ENCODE measurements around the gene NDUFS1.
"Not testable (repeated sequence)": the region's sequence is repeated elsewhere in the genome, so short reads cannot be mapped to it uniquely, and the experiment has no call there.

NDUFS1 gene

GRCh38 chr2:206145665-206146064 is 13.6 kb downstream of the NDUFS1 start:
- Histone ChIP-seq H3K4me3 (ENCODE audit: low read depth in 1 of 2, low read length in 1 of 2) (no peak overlapping the region), H3K9me3 (no peaks in the 10 kb centered on the region), H3K27ac (no peak overlapping the region), H3K4me1 (ENCODE audit: control insufficient read depth in 1 of 2, insufficient read depth in 1 of 2, low read depth in 1 of 2, low read length in 1 of 2) (no peaks in the 10 kb centered on the region), H3K27me3 (no peaks in the 10 kb centered on the region), H3K36me3 (peaks cover 92% of the 10 kb centered on the region)
- TF ChIP-seq CTCF (IDR thresholded peaks at IDR 0.05): no peak

GRCh38 chr2:206144383-206144782 is 14.9 kb downstream of the NDUFS1 start:
- peaks cover 97% of the 10 kb centered on the region for H3K36me3 ChIP-seq
- H3K4me1 ChIP-seq (ENCODE audit: control insufficient read depth in 1 of 2, insufficient read depth in 1 of 2, low read depth in 1 of 2, low read length in 1 of 2): no peaks in the 10 kb centered on the region
- no peaks in the 10 kb centered on the region for H3K9me3 ChIP-seq
- no peak for TF ChIP-seq CTCF (IDR thresholded peaks at IDR 0.05)
- no peak overlapping the region for H3K4me3 ChIP-seq (ENCODE audit: low read depth in 1 of 2, low read length in 1 of 2)
- no peak overlapping the region for H3K27ac ChIP-seq
- H3K27me3 ChIP-seq: no peaks in the 10 kb centered on the region

GRCh38 chr2:206143451-206143850 is 15.8 kb downstream of the NDUFS1 start:
- Histone ChIP-seq H3K27me3 (no peaks in the 10 kb centered on the region), H3K36me3 (peaks cover 96% of the 10 kb centered on the region), H3K4me1 (ENCODE audit: control insufficient read depth in 1 of 2, insufficient read depth in 1 of 2, low read depth in 1 of 2, low read length in 1 of 2) (no peaks in the 10 kb centered on the region), H3K4me3 (ENCODE audit: low read depth in 1 of 2, low read length in 1 of 2) (no peak overlapping the region), H3K9me3 (no peaks in the 10 kb centered on the region), H3K27ac (no peak overlapping the region)
- TF ChIP-seq CTCF (IDR thresholded peaks at IDR 0.05): no peak

- Histone ChIP-seq H3K36me3 (peaks cover 92% of the 10 kb centered on the region), H3K4me1 (ENCODE audit: control insufficient read depth in 1 of 2, insufficient read depth in 1 of 2, low read depth in 1 of 2, low read length in 1 of 2) (no peaks in the 10 kb centered on the region), H3K27ac (no peak overlapping the region), H3K27me3 (no peaks in the 10 kb centered on the region), H3K9me3 (no peaks in the 10 kb centered on the region), H3K4me3 (ENCODE audit: low read depth in 1 of 2, low read length in 1 of 2) (no peak overlapping the region)
- TF ChIP-seq CTCF (IDR thresholded peaks at IDR 0.05): no peak
Measured at GRCh38 chr2:206127656-206128055, 31.6 kb downstream of the NDUFS1 start.

GRCh38 chr2:206125901-206126300 is 33.3 kb downstream of the NDUFS1 start:
- Histone ChIP-seq H3K4me3 (ENCODE audit: low read depth in 1 of 2, low read length in 1 of 2) (no peak overlapping the region), H3K36me3 (peaks cover 92% of the 10 kb centered on the region), H3K4me1 (ENCODE audit: control insufficient read depth in 1 of 2, insufficient read depth in 1 of 2, low read depth in 1 of 2, low read length in 1 of 2) (no peaks in the 10 kb centered on the region), H3K9me3 (no peaks in the 10 kb centered on the region), H3K27ac (no peak overlapping the region), H3K27me3 (no peaks in the 10 kb centered on the region)
- TF ChIP-seq CTCF (IDR thresholded peaks at IDR 0.05): no peak

- not testable (repeated sequence) for H3K27ac ChIP-seq; H3K4me1 ChIP-seq (ENCODE audit: control insufficient read depth in 1 of 2, insufficient read depth in 1 of 2, low read depth in 1 of 2, low read length in 1 of 2); H3K27me3 ChIP-seq; H3K9me3 ChIP-seq; H3K4me3 ChIP-seq (ENCODE audit: low read depth in 1 of 2, low read length in 1 of 2)
- H3K36me3 ChIP-seq: peaks cover 74% of the 10 kb centered on the region
Measured at GRCh38 chr2:206122569-206122968, 36.7 kb downstream of the NDUFS1 start.

Data from neutrophil (primary cell).